Left kidney (tissue), 2 donors: ENCODE data around the gene ELF5. TPM values are rescaled to one million over a fixed set of nuclear protein-coding genes. Genes with fewer than 3 reads are reported as not detected.

Experiments
- DNase-seq: peaks from one replicate; pipeline ENCODE4 v3.0.0-alpha.2; 2013
- polyA plus RNA-seq: library from polyadenylated mRNA; unstranded; fragments of 120-200 nt; gene quantifications from one replicate; pipeline ENCODE4 v1.2.1, GENCODE V29; 2013; ENCODE audit not compliant: insufficient read length

Gene ELF5
- polyA plus RNA-seq, 1 donor = 78.7 TPM

- no peak for DNase-seq
Observed at GRCh38 chr11:34493926-34494595, 19.5 kb downstream of the ELF5 start.

GRCh38 chr11:34493468-34493867 lies 20.1 kb downstream of the ELF5 start:
- no peak for DNase-seq

GRCh38 chr11:34492806-34493414 lies 20.7 kb downstream of the ELF5 start:
- peak; percentile 74 for DNase-seq

GRCh38 chr11:34490304-34490703 lies 23.3 kb downstream of the ELF5 start:
- no peak for DNase-seq

- no peak for DNase-seq
Observed at GRCh38 chr11:34488855-34489557, 24.6 kb downstream of the ELF5 start.

- no peak for DNase-seq
Observed at GRCh38 chr11:34487430-34487829, 26.2 kb downstream of the ELF5 start.

GRCh38 chr11:34483106-34483874 lies 30.3 kb downstream of the ELF5 start:
- no peak for DNase-seq

GRCh38 chr11:34481307-34481706 lies 32.3 kb downstream of the ELF5 start:
- no peak for DNase-seq

- no peak for DNase-seq
Observed at GRCh38 chr11:34480314-34480713, 33.3 kb downstream of the ELF5 start.

GRCh38 chr11:34478845-34479663 lies 34.5 kb downstream of the ELF5 start:
- no peak for DNase-seq

- DNase-seq = no peak
Observed at GRCh38 chr11:34476849-34477248, 36.7 kb downstream of the ELF5 start.

- no peak for DNase-seq
Observed at GRCh38 chr11:34475656-34476055, 37.9 kb downstream of the ELF5 start.

GRCh38 chr11:34473603-34474169 lies 39.9 kb downstream of the ELF5 start:
- no peak for DNase-seq

- DNase-seq = no peak
Observed at GRCh38 chr11:34468209-34468841, 45.3 kb downstream of the ELF5 start.

GRCh38 chr11:34466802-34467488 lies 46.6 kb downstream of the ELF5 start:
- no peak for DNase-seq

- DNase-seq = no peak
Observed at GRCh38 chr11:34464591-34465051, 49.0 kb downstream of the ELF5 start.

- no peak for DNase-seq
Observed at GRCh38 chr11:34461215-34461614, 52.4 kb downstream of the ELF5 start.

GRCh38 chr11:34460278-34460677 lies 53.3 kb downstream of the ELF5 start:
- no peak for DNase-seq

GRCh38 chr11:34459507-34460162 lies 54.0 kb downstream of the ELF5 start:
- DNase-seq = no peak

GRCh38 chr11:34458525-34458924 lies 55.1 kb downstream of the ELF5 start:
- DNase-seq = no peak
